ENCODE data around the gene EARS2.

DNA sequence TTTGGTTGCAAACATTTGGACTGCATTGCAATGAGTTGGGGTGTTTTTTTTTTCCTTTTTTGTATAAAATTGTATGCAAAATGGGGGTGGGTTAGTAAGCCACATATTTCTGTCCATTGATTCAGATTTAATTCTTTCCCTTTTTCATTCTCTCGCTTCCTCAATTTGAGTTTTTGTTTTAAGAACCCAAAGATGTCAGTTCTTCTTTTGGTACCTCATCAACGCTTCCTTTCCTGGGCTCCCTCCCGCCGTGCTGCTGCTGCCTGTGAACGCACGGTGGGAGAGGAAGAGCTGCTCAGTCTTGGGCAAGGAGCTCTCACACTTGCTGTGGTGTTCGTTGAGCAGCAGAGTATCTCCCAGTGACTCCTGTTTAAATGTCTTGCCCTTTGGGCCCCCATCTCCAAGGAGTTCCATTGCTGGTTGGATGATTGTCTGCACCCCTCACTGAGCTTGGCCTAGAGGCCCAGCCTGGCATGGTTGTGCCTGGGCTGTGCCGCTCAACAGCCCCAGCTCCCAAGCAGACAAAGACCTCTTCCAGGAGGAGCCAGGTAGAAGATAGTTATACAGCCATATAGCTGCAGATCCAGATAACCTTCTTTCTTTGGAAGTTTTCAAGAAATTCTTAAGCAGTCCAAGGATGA, 14.0 kb upstream of the EARS2 start:
- TF ChIP-seq CTCF (IDR thresholded peaks at IDR 0.05) = no peak
- TF ChIP-seq POLR2A (IDR thresholded peaks at IDR 0.05) = no peak
